ENCODE results near the gene MAP4K5. TPM values are rescaled to one million over a fixed set of nuclear protein-coding genes. Genes with fewer than 3 reads are reported as not detected.

The MAP4K5 gene
- total RNA-seq, 6 donors from 2014 or later, result 44.5 to 131 (median 80.0) TPM

- Histone ChIP-seq H3K4me1 (no peaks in the 10 kb centered on the region), H3K27ac (no peak overlapping the region), H3K36me3 (peaks cover 9 to 57% (median 21%) of the 10 kb centered on the region in 4 donors), H3K27me3 (no peaks in the 10 kb centered on the region), H3K4me3 (no peak overlapping the region), H3K9me3 (no peaks in the 10 kb centered on the region)
- ATAC-seq (ENCODE audit: low FRiP score in 2 of 2) (no peak), DNase-seq (no peak)
- TF ChIP-seq CTCF (IDR thresholded peaks at IDR 0.05) (no peak), POLR2A (IDR thresholded peaks at IDR 0.05) (no peak)
Measured at GRCh38 chr14:50434528-50434927, 97.8 kb downstream of the MAP4K5 start.

- H3K27ac ChIP-seq, result no peak overlapping the region
- no peak overlapping the region for H3K4me3 ChIP-seq
- DNase-seq, result no peak
- H3K27me3 ChIP-seq, result no peaks in the 10 kb centered on the region
- H3K9me3 ChIP-seq, result no peaks in the 10 kb centered on the region
- no peaks in the 10 kb centered on the region for H3K4me1 ChIP-seq
- H3K36me3 ChIP-seq, result peaks cover 2 to 51% (median 14%) of the 10 kb centered on the region in 4 donors
- no peak for ATAC-seq (ENCODE audit: low FRiP score in 2 of 2)
- TF ChIP-seq POLR2A (IDR thresholded peaks at IDR 0.05), result no peak
- no peak for TF ChIP-seq POLR2AphosphoS5 (IDR thresholded peaks at IDR 0.05)
- no peak for TF ChIP-seq CTCF (IDR thresholded peaks at IDR 0.05)
- no peak for TF ChIP-seq EP300 (IDR thresholded peaks at IDR 0.05)
- 89 to 100% methylated on average over 1 of the region's 1 CpG for WGBS, 2 donors
Measured at GRCh38 chr14:50432131-50432530, 100.2 kb downstream of the MAP4K5 start.

- 55 to 74% methylated on average over 3 of the region's 3 CpGs for WGBS, 2 donors
- ATAC-seq (ENCODE audit: low FRiP score in 2 of 2), result no peak
- no peak for DNase-seq
- Histone ChIP-seq H3K27me3 (no peaks in the 10 kb centered on the region), H3K36me3 (peaks cover 0 to 56% (median 14%) of the 10 kb centered on the region in 4 donors), H3K9me3 (no peaks in the 10 kb centered on the region), H3K27ac (no peak overlapping the region), H3K4me1 (peaks cover 0 to 8% (median 0%) of the 10 kb centered on the region in 4 donors), H3K4me3 (no peak overlapping the region)
- no peak for TF ChIP-seq POLR2A (IDR thresholded peaks at IDR 0.05)
- no peak for TF ChIP-seq POLR2AphosphoS5 (IDR thresholded peaks at IDR 0.05)
- no peak for TF ChIP-seq EP300 (IDR thresholded peaks at IDR 0.05)
- TF ChIP-seq CTCF (IDR thresholded peaks at IDR 0.05), result no peak
Measured at GRCh38 chr14:50425816-50426215, 106.6 kb downstream of the MAP4K5 start.

- H3K4me1 ChIP-seq, result peaks cover 0 to 8% (median 0%) of the 10 kb centered on the region in 4 donors
- ATAC-seq (ENCODE audit: low FRiP score in 2 of 2) (no peak), DNase-seq (no peak)
- peaks cover 0 to 63% (median 18%) of the 10 kb centered on the region in 4 donors for H3K36me3 ChIP-seq
- no peak overlapping the region for H3K4me3 ChIP-seq
- H3K27me3 ChIP-seq, result no peaks in the 10 kb centered on the region
- TF ChIP-seq POLR2AphosphoS5 (IDR thresholded peaks at IDR 0.05) (no peak), CTCF (IDR thresholded peaks at IDR 0.05) (no peak), POLR2A (IDR thresholded peaks at IDR 0.05) (no peak), EP300 (IDR thresholded peaks at IDR 0.05) (no peak)
- no peak overlapping the region for H3K27ac ChIP-seq
- no peaks in the 10 kb centered on the region for H3K9me3 ChIP-seq
- WGBS, 2 donors, result 66 to 80% methylated on average over 2 of the region's 2 CpGs
Measured at GRCh38 chr14:50425105-50425504, 107.3 kb downstream of the MAP4K5 start.

- TF ChIP-seq EP300 (IDR thresholded peaks at IDR 0.05) (no peak), CTCF (IDR thresholded peaks at IDR 0.05) (no peak), POLR2AphosphoS5 (IDR thresholded peaks at IDR 0.05) (no peak), POLR2A (IDR thresholded peaks at IDR 0.05) (no peak)
- no peak for DNase-seq
- peaks cover 0 to 73% (median 18%) of the 10 kb centered on the region in 4 donors for H3K36me3 ChIP-seq
- no peak overlapping the region for H3K4me3 ChIP-seq
- no peaks in the 10 kb centered on the region for H3K9me3 ChIP-seq
- no peaks in the 10 kb centered on the region for H3K27me3 ChIP-seq
- peaks cover 0 to 8% (median 0%) of the 10 kb centered on the region in 4 donors for H3K4me1 ChIP-seq
- ATAC-seq (ENCODE audit: low FRiP score in 2 of 2), result no peak
- WGBS, 2 donors, result 97 to 100% methylated on average over 3 of the region's 3 CpGs
- no peak overlapping the region for H3K27ac ChIP-seq
Measured at GRCh38 chr14:50423529-50423928, 108.8 kb downstream of the MAP4K5 start.
